Ovary (tissue), 9 donors: ENCODE data around the gene CEP85L. TPM values are rescaled to one million over a fixed set of nuclear protein-coding genes. Genes with fewer than 3 reads are reported as not detected.

Experiments used
- DNase-seq, 5 donors: peaks; one replicate each; pipeline ENCODE4 v3.0.0-alpha.2; 2019 to 2020
- H3K27ac ChIP-seq, 2 donors: fragments of 200-600 bp; one replicate each; pipeline versions ENCODE4 v1.5.1 to v1.8.0; 2019 to 2022
- H3K27me3 ChIP-seq: fragments of 200-600 bp; one replicate; pipeline ENCODE4 v1.8.0; 2022
- H3K36me3 ChIP-seq: fragments of 200-600 bp; sonication (generic); one replicate; pipeline ENCODE4 v1.5.1; 2019
- H3K4me1 ChIP-seq: one replicate; pipeline ENCODE4 v1.8.1; 2013; ENCODE audit warnings: mild to moderate bottlenecking, moderate library complexity; ENCODE audit not compliant: insufficient read depth
- H3K4me3 ChIP-seq: fragments of 200-600 bp; sonication (generic); one replicate; pipeline ENCODE4 v1.5.1; 2017
- H3K9me3 ChIP-seq, 2 donors: fragments of 200-600 bp in 1 of 2; sonication (generic) in 1 of 2; one replicate each; pipeline versions ENCODE4 v1.5.1 to v1.8.1; 2013 to 2019; ENCODE audit warnings: mild to moderate bottlenecking in 1 of 2, moderate library complexity in 1 of 2
- CTCF ChIP-seq, 3 donors: fragments of 450-650 bp in 2 of 3; fragments of 200-600 bp in 1 of 3; IDR thresholded peaks; one replicate each; pipeline versions ENCODE4 v1.5.1 to v1.8.0; 2016 to 2022; ENCODE audit warnings: antibody characterized with exemption in 3 of 3, mild to moderate bottlenecking in 1 of 3
- EP300 ChIP-seq: sonication (generic); formaldehyde crosslinking; IDR thresholded peaks from one replicate; pipeline ENCODE4 v1.6.1; 2017; ENCODE audit warnings: antibody characterized with exemption
- POLR2A ChIP-seq: fragments of 450-650 bp; IDR thresholded peaks from one replicate; pipeline ENCODE4 v1.6.1; 2017; ENCODE audit warnings: antibody characterized with exemption, mild to moderate bottlenecking, moderate library complexity
- WGBS, 3 donors: extraction: QIAGEN DNeasy Blood & Tissue Kit in 1 of 3; methylation state at CpG; one replicate each; pipeline versions ENCODE4 v1.1.5 to v1.1.7; 2013 to 2017; 5-methylcytosine and 5-hydroxymethylcytosine counted together
- intact Hi-C, 4 donors: fragments of 100-400 bp; cut with DNase I; formaldehyde crosslinking; loops; one replicate each; pipeline versions ENCODE4 v1.11.0 to v1.15.1; 2022 to 2023
- polyA plus RNA-seq, 2 donors: library from polyadenylated mRNA; stranded (reverse); fragments of 200-250 nt in 1 of 2; fragments of 350-450 nt in 1 of 2; fragmentation: Illumina TruSeq in 1 of 2; extraction: RNeasy Lipid Tissue Mini Kit (QIAGEN cat#74804) in 1 of 2; gene quantifications; one replicate each; pipeline ENCODE4 v1.2.3, GENCODE V29; 2013 to 2014
- total RNA-seq, 7 donors: library from RNA; depleted of rRNA in 2 of 7; stranded (reverse); fragments of >200 nt in 2 of 7; fragmentation: NEBNext Ultra II Directional in 3 of 7; extraction: Animal tissue kit (Norgen Biotek cat#: 25700) in 3 of 7; gene quantifications; one replicate each; pipeline versions ENCODE4 v1.1.0 to v1.2.4, GENCODE V29; 2016 to 2023
- donor health status: DM: no; HTN: no; CAD: no; lungs with moderate emphysema.
- donor health status: DM: no; HTN: no; CAD: no.
- donor health status: Bipolar disorder and iron deficiency.
- donor health status: DM: yes; HTN: yes; CAD: no.
- donor health status: DM: no; HTN: no; CAD: no.
- donor health status: DM: yes; HTN: yes; CAD: no.

The CEP85L gene
- total and polyA plus RNA-seq, 9 donors: 4.0 to 33.4 (median 24.3) TPM

- intact Hi-C loops: no loop called here
- Histone ChIP-seq H3K27ac (no peak overlapping the region), H3K9me3 (no peaks in the 10 kb centered on the region), H3K36me3 (no peaks in the 10 kb centered on the region), H3K4me1 (peaks cover 14% of the 10 kb centered on the region), H3K4me3 (no peak overlapping the region), H3K27me3 (no peaks in the 10 kb centered on the region)
- peak; percentile 30 to 60 (median 56) for DNase-seq
- TF ChIP-seq EP300: no peak
- 25 to 51% (median 51%) methylated on average over 2 of the region's 2 CpGs for WGBS, 3 donors
These were observed 6.0 kb downstream of the CEP85L start for GRCh38 chr6:118645395-118645794.

- no peaks in the 10 kb centered on the region for H3K9me3 ChIP-seq
- no peak for TF ChIP-seq EP300
- no peak for TF ChIP-seq CTCF (IDR thresholded peaks at IDR 0.05)
- no peak for TF ChIP-seq POLR2A
- no peak overlapping the region for H3K27ac ChIP-seq
- 93 to 98% (median 97%) methylated on average over 2 of the region's 2 CpGs for WGBS, 3 donors
- H3K4me3 ChIP-seq: no peak overlapping the region
- DNase-seq: no peak
- no peaks in the 10 kb centered on the region for H3K27me3 ChIP-seq
- intact Hi-C loops: no loop called here
- peaks cover 15% of the 10 kb centered on the region for H3K4me1 ChIP-seq
- no peaks in the 10 kb centered on the region for H3K36me3 ChIP-seq
These were observed 7.4 kb downstream of the CEP85L start for GRCh38 chr6:118644007-118644406.

- Histone ChIP-seq H3K9me3 (no peaks in the 10 kb centered on the region), H3K27ac (no peak overlapping the region), H3K4me1 (peaks cover 15% of the 10 kb centered on the region), H3K36me3 (no peaks in the 10 kb centered on the region), H3K27me3 (no peaks in the 10 kb centered on the region), H3K4me3 (no peak overlapping the region)
- 78 to 90% (median 79%) methylated on average over 1 of the region's 1 CpG for WGBS, 3 donors
- no peak for DNase-seq
- intact Hi-C loops: no loop called here
- TF ChIP-seq POLR2A (no peak), CTCF (IDR thresholded peaks at IDR 0.05) (no peak), EP300 (no peak)
These were observed 10.3 kb downstream of the CEP85L start for GRCh38 chr6:118641042-118641441.

GRCh38 chr6:118639054-118639964 is 12.1 kb downstream of the CEP85L start:
- no peaks in the 10 kb centered on the region for H3K36me3 ChIP-seq
- WGBS, 3 donors: 26 to 58% (median 31%) methylated on average over 4 of the region's 4 CpGs
- H3K27me3 ChIP-seq: no peaks in the 10 kb centered on the region
- H3K27ac ChIP-seq: no peak overlapping the region
- peaks cover 6% of the 10 kb centered on the region for H3K4me1 ChIP-seq
- DNase-seq: no peak
- intact Hi-C loops: no loop called here
- H3K4me3 ChIP-seq: no peak overlapping the region
- TF ChIP-seq EP300: no peak
- TF ChIP-seq CTCF (IDR thresholded peaks at IDR 0.05): no peak
- no peak for TF ChIP-seq POLR2A
- H3K9me3 ChIP-seq: no peaks in the 10 kb centered on the region

GRCh38 chr6:118638288-118638687 is 13.1 kb downstream of the CEP85L start:
- Histone ChIP-seq H3K36me3 (no peaks in the 10 kb centered on the region), H3K9me3 (no peaks in the 10 kb centered on the region), H3K27ac (no peak overlapping the region), H3K4me1 (peaks cover 3% of the 10 kb centered on the region), H3K4me3 (no peak overlapping the region), H3K27me3 (no peaks in the 10 kb centered on the region)
- intact Hi-C loops: no loop called here
- DNase-seq: no peak
- TF ChIP-seq POLR2A: no peak
